KOPT-K1 (cell line): ENCODE data around the gene POU6F1.

Experiments
- H3K27ac ChIP-seq: fragments of 200-600 bp; sonication (generic); 2 replicates; pipeline ENCODE4 v1.5.1; 2016; ENCODE audit warnings: antibody characterized with exemption, mild to moderate bottlenecking, low read depth, low read length; ENCODE audit not compliant: poor library complexity, severe bottlenecking
- H3K36me3 ChIP-seq: fragments of 200-600 bp; sonication (generic); 2 replicates; pipeline ENCODE4 v1.5.1; 2017; ENCODE audit warnings: antibody characterized with exemption, mild to moderate bottlenecking, low read length, moderate library complexity; ENCODE audit not compliant: insufficient read depth
- H3K9me3 ChIP-seq: fragments of 200-600 bp; sonication (generic); 2 replicates; pipeline ENCODE4 v1.5.1; 2017; ENCODE audit warnings: antibody characterized with exemption, low read length, mild to moderate bottlenecking; ENCODE audit not compliant: insufficient read depth, poor library complexity, severe bottlenecking

Gene POU6F1

GRCh38 chr12:51192284-51192671 is 25.6 kb downstream of the POU6F1 start:
- H3K9me3 ChIP-seq, result no peaks in the 10 kb centered on the region
- H3K27ac ChIP-seq, result no peak overlapping the region
- H3K36me3 ChIP-seq, result no peaks in the 10 kb centered on the region

- no peak overlapping the region for H3K27ac ChIP-seq
- no peaks in the 10 kb centered on the region for H3K36me3 ChIP-seq
- H3K9me3 ChIP-seq, result no peaks in the 10 kb centered on the region
Observed at GRCh38 chr12:51191516-51192283, 26.2 kb downstream of the POU6F1 start.

- Histone ChIP-seq H3K36me3 (no peaks in the 10 kb centered on the region), H3K9me3 (no peaks in the 10 kb centered on the region), H3K27ac (no peak overlapping the region)
Observed at GRCh38 chr12:51190820-51191219, 27.0 kb downstream of the POU6F1 start.

- H3K9me3 ChIP-seq, result no peaks in the 10 kb centered on the region
- H3K27ac ChIP-seq, result no peak overlapping the region
Observed at GRCh38 chr12:51189790-51190355, 28.0 kb downstream of the POU6F1 start.

GRCh38 chr12:51188359-51189051 is 29.4 kb downstream of the POU6F1 start:
- Histone ChIP-seq H3K9me3 (no peaks in the 10 kb centered on the region), H3K36me3 (no peaks in the 10 kb centered on the region), H3K27ac (no peak overlapping the region)

More at GRCh38 chr12:51189790-51190355, 28.0 kb downstream of the POU6F1 start:
- no peaks in the 10 kb centered on the region for H3K36me3 ChIP-seq

- Histone ChIP-seq H3K9me3 (no peaks in the 10 kb centered on the region), H3K27ac (peak overlapping the region; percentile 55), H3K36me3 (no peaks in the 10 kb centered on the region)
Observed at GRCh38 chr12:51187370-51187987, 30.4 kb downstream of the POU6F1 start.

GRCh38 chr12:51186465-51187085 is 31.3 kb downstream of the POU6F1 start:
- no peaks in the 10 kb centered on the region for H3K9me3 ChIP-seq
- H3K36me3 ChIP-seq, result no peaks in the 10 kb centered on the region
- H3K27ac ChIP-seq, result peak overlapping the region; percentile 55

GRCh38 chr12:51185171-51185717 is 32.6 kb downstream of the POU6F1 start:
- no peaks in the 10 kb centered on the region for H3K9me3 ChIP-seq
- H3K36me3 ChIP-seq, result no peaks in the 10 kb centered on the region
- H3K27ac ChIP-seq, result no peak overlapping the region

- no peaks in the 10 kb centered on the region for H3K9me3 ChIP-seq
- no peak overlapping the region for H3K27ac ChIP-seq
- no peaks in the 10 kb centered on the region for H3K36me3 ChIP-seq
Observed at GRCh38 chr12:51183816-51184215, 34.0 kb downstream of the POU6F1 start.

- H3K9me3 ChIP-seq, result no peaks in the 10 kb centered on the region
- H3K36me3 ChIP-seq, result no peaks in the 10 kb centered on the region
- no peak overlapping the region for H3K27ac ChIP-seq
Observed at GRCh38 chr12:51183349-51183748, 34.5 kb downstream of the POU6F1 start.

GRCh38 chr12:51181558-51181957 is 36.3 kb downstream of the POU6F1 start:
- no peaks in the 10 kb centered on the region for H3K9me3 ChIP-seq
- no peaks in the 10 kb centered on the region for H3K36me3 ChIP-seq
- no peak overlapping the region for H3K27ac ChIP-seq

GRCh38 chr12:51177897-51178296 is 40.0 kb downstream of the POU6F1 start:
- Histone ChIP-seq H3K27ac (no peak overlapping the region), H3K9me3 (no peaks in the 10 kb centered on the region), H3K36me3 (no peaks in the 10 kb centered on the region)

GRCh38 chr12:51174501-51174900 is 43.4 kb downstream of the POU6F1 start:
- no peaks in the 10 kb centered on the region for H3K9me3 ChIP-seq
- H3K36me3 ChIP-seq, result peaks cover 2% of the 10 kb centered on the region
- no peak overlapping the region for H3K27ac ChIP-seq

- peak within 1 kb of the TSS; percentile 78 for H3K27ac ChIP-seq
Observed at GRCh38 chr12:51172515-51173431, 45.1 kb downstream of the POU6F1 start, which contains the start of gene TFCP2. TSS of gene TFCP2 (minus strand) at chr12:51173135. CDS start at chr12:51172422, 713 bp downstream.

More at GRCh38 chr12:51172515-51173431, 45.1 kb downstream of the POU6F1 start, which contains the start of gene TFCP2:
- H3K9me3 ChIP-seq, result no peaks in the 10 kb centered on the region
- peaks cover 5% of the 10 kb centered on the region for H3K36me3 ChIP-seq
